GM12878 (cell line): Measurements from ENCODE around the gene TLR5. TPM values are rescaled to one million over a fixed set of nuclear protein-coding genes. Genes with fewer than 3 reads are reported as not detected.

Source experiments
- BHLHE40 ChIP-seq, 2 experiments: fragments of 450-650 bp in 1 of 2; IDR thresholded peaks; 2 replicates each; pipeline ENCODE4 v1.6.1; 2011 to 2017; ENCODE audit warnings: low read depth in 2 of 2, borderline replicate concordance in 1 of 2, improper control_type of control experiment in 1 of 2, low read length in 1 of 2, mild to moderate bottlenecking in 1 of 2
- CBX3 ChIP-seq: fragments of 200-600 bp; sonication (generic); IDR thresholded peaks from 2 replicates; pipeline ENCODE4 v1.6.1; 2016; ENCODE audit warnings: low read depth, borderline replicate concordance
- CEBPB ChIP-seq, 2 experiments: fragments of 150-350 bp in 1 of 2; IDR thresholded peaks; 2 replicates each; pipeline ENCODE4 v1.6.1; 2012 to 2014; ENCODE audit warnings: low read depth in 2 of 2, low read length in 2 of 2, borderline replicate concordance in 1 of 2, inconsistent platforms in 1 of 2
- CHD1 ChIP-seq: IDR thresholded peaks from 2 replicates; pipeline ENCODE4 v1.6.1; 2012; ENCODE audit warnings: low read depth, low read length, improper control_type of control experiment
- CHD4 ChIP-seq: fragments of 200-600 bp; sonication (generic); IDR thresholded peaks from 2 replicates; pipeline ENCODE4 v1.6.1; 2016; ENCODE audit warnings: mild to moderate bottlenecking
- E2F4 ChIP-seq: IDR thresholded peaks from 2 replicates; pipeline ENCODE4 v1.6.1; 2012; ENCODE audit warnings: low read depth, low read length, improper control_type of control experiment
- EP300 ChIP-seq, 2 experiments: fragments of 150-350 bp in 1 of 2; IDR thresholded peaks; 2 replicates each; pipeline ENCODE4 v1.6.1; 2011 to 2012; ENCODE audit warnings: low read depth in 2 of 2, low read length in 2 of 2, borderline replicate concordance in 1 of 2, improper control_type of control experiment in 1 of 2, inconsistent platforms in 1 of 2; ENCODE audit not compliant: control insufficient read depth in 1 of 2
- ETV6 ChIP-seq, 2 experiments: fragments of 450-650 bp in 1 of 2; IDR thresholded peaks in 1 of 2; conservative IDR thresholded peaks in 1 of 2; 2 replicates each; pipeline ENCODE4 v1.6.1; 2014; ENCODE audit warnings: antibody characterized with exemption in 1 of 2, borderline replicate concordance in 1 of 2, low read depth in 1 of 2, mild to moderate bottlenecking in 1 of 2, moderate library complexity in 1 of 2
- FOXK2 ChIP-seq: fragments of 450-650 bp; IDR thresholded peaks from 2 replicates; pipeline ENCODE4 v1.6.1; 2017; ENCODE audit warnings: mild to moderate bottlenecking, moderate library complexity
- FOXM1 ChIP-seq: IDR thresholded peaks from 2 replicates; pipeline ENCODE4 v1.6.1; 2012; ENCODE audit warnings: low read depth, mild to moderate bottlenecking, inconsistent platforms, low read length, moderate library complexity
- HCFC1 ChIP-seq: fragments of 150-350 bp; IDR thresholded peaks from 2 replicates; pipeline ENCODE4 v1.6.1; 2014; ENCODE audit warnings: low read length
- IKZF1 ChIP-seq: fragments of 450-650 bp; conservative IDR thresholded peaks from 2 replicates; pipeline ENCODE4 v1.6.1; 2017; ENCODE audit warnings: antibody characterized with exemption, mild to moderate bottlenecking
- IKZF2 ChIP-seq, 2 experiments: fragments of 450-650 bp; IDR thresholded peaks; 2 replicates each; pipeline ENCODE4 v1.6.1; 2017; ENCODE audit warnings: mild to moderate bottlenecking in 2 of 2, moderate library complexity in 2 of 2
- IRF3 ChIP-seq: fragments of 450-650 bp; IDR thresholded peaks from 2 replicates; pipeline ENCODE4 v1.6.1; 2014; ENCODE audit warnings: mild to moderate bottlenecking
- KAT2A ChIP-seq: conservative IDR thresholded peaks from 2 replicates; pipeline ENCODE4 v1.6.1; 2011; ENCODE audit warnings: low read depth, low read length; ENCODE audit not compliant: control insufficient read depth
- KDM1A ChIP-seq: fragments of 200-600 bp; sonication (generic); IDR thresholded peaks from 2 replicates; pipeline ENCODE4 v1.6.1; 2016; ENCODE audit warnings: borderline replicate concordance
- MEF2A ChIP-seq: IDR thresholded peaks from 2 replicates; pipeline ENCODE4 v1.6.1; 2011; ENCODE audit warnings: low read depth, mild to moderate bottlenecking, low read length, moderate library complexity; ENCODE audit not compliant: insufficient read depth
- MTA3 ChIP-seq: IDR thresholded peaks from 2 replicates; pipeline ENCODE4 v1.6.1; 2012; ENCODE audit warnings: low read length, inconsistent platforms, borderline replicate concordance
- NFYA ChIP-seq: IDR thresholded peaks from 2 replicates; pipeline ENCODE4 v1.6.1; 2011; ENCODE audit warnings: low read depth, mild to moderate bottlenecking, low read length, improper control_type of control experiment, borderline replicate concordance
- NRF1 ChIP-seq: conservative IDR thresholded peaks from 2 replicates; pipeline ENCODE4 v1.6.1; 2011; ENCODE audit warnings: mild to moderate bottlenecking, low read depth, low read length, improper control_type of control experiment
- POLR2AphosphoS5 ChIP-seq: IDR thresholded peaks from 2 replicates; pipeline ENCODE4 v1.6.1; 2011; ENCODE audit warnings: mild to moderate bottlenecking, low read length, inconsistent platforms
- SMARCA5 ChIP-seq: fragments of 450-650 bp; IDR thresholded peaks from 2 replicates; pipeline ENCODE4 v1.6.1; 2017; ENCODE audit warnings: mild to moderate bottlenecking
- SMC3 ChIP-seq: IDR thresholded peaks from 2 replicates; pipeline ENCODE4 v1.6.1; 2011; ENCODE audit warnings: low read length, improper control_type of control experiment, borderline replicate concordance
- SUPT20H ChIP-seq: IDR thresholded peaks from 2 replicates; pipeline ENCODE4 v1.6.1; 2011; ENCODE audit warnings: low read depth, mild to moderate bottlenecking, low read length, moderate library complexity, borderline replicate concordance; ENCODE audit not compliant: control insufficient read depth
- WRNIP1 ChIP-seq: IDR thresholded peaks from 2 replicates; pipeline ENCODE4 v1.6.1; 2011; ENCODE audit warnings: low read depth, low read length, improper control_type of control experiment, borderline replicate concordance
- YY1 ChIP-seq: IDR thresholded peaks from 2 replicates; pipeline ENCODE4 v1.6.1; 2011; ENCODE audit warnings: low read depth, mild to moderate bottlenecking, low read length
- ZNF207 ChIP-seq: fragments of 450-650 bp; IDR thresholded peaks from 2 replicates; pipeline ENCODE4 v1.6.1; 2014; ENCODE audit warnings: antibody characterized with exemption, mild to moderate bottlenecking, borderline replicate concordance
- ZNF274 ChIP-seq: IDR thresholded peaks from one replicate; pipeline ENCODE4 v1.8.0; 2011; ENCODE audit not compliant: insufficient read length, insufficient read depth
- ZNF384 ChIP-seq: IDR thresholded peaks from 2 replicates; pipeline ENCODE4 v1.6.1; 2012; ENCODE audit warnings: low read depth, mild to moderate bottlenecking, low read length, improper control_type of control experiment, borderline replicate concordance
- ZNF622 ChIP-seq: fragments of 450-650 bp; IDR thresholded peaks from 2 replicates; pipeline ENCODE4 v1.6.1; 2017; ENCODE audit warnings: mild to moderate bottlenecking, inconsistent platforms
- ZZZ3 ChIP-seq: IDR thresholded peaks from 2 replicates; pipeline ENCODE4 v1.6.1; 2011; ENCODE audit warnings: low read depth; ENCODE audit not compliant: control insufficient read depth, insufficient read length
- polyA plus RNA-seq, 11 experiments: library from polyadenylated mRNA; depleted of rRNA in 4 of 11; unstranded in 6 of 11; stranded (reverse) in 5 of 11; fragments of >200 nt; fragmentation: Nextera tagmentation in 4 of 11; fragmentation: Illumina TruSeq in 1 of 11; extraction: Ambion mirVana in 4 of 11; extraction: Trizol in 1 of 11; gene quantifications; 1 replicate in 1 of 11; 2 replicates in 10 of 11; pipeline versions ENCODE4 v1.2.1 to v1.2.3, GENCODE V29; 2011 to 2016; ENCODE audit warnings: inconsistent platforms in 2 of 11, missing spikeins in 2 of 11, low read depth in 1 of 11
- total RNA-seq, 4 experiments: library from RNA; depleted of rRNA in 3 of 4; stranded (reverse); fragments of >200 nt in 3 of 4; fragmentation: Illumina TruSeq in 1 of 4; extraction: Trizol in 1 of 4; gene quantifications; 2 replicates each; pipeline versions ENCODE4 v1.2.1 to v1.2.3, GENCODE V29; 2013 to 2021

Gene TLR5
- total and polyA plus RNA-seq, 10 of the 15 experiments (the other 5 are each of a cell fraction or from before 2014, with no cell fraction given), result 0.34 to 5.3 (median 0.79) TPM

GRCh38 chr1:223133824-223134435, 9.1 kb downstream of the TLR5 start (continued):
- TF ChIP-seq SUPT20H, result no peak
- TF ChIP-seq CBX3, result no peak
- TF ChIP-seq NFYA, result no peak
- TF ChIP-seq E2F4, result 0 out of 2 replicates have a peak, but pooled peaks have one; percentile 8
- TF ChIP-seq CEBPB (IDR thresholded peaks at IDR 0.05; ENCODE audit: borderline replicate concordance in 1 of 2, low read depth in 2 of 2, low read length in 2 of 2), result no peak
- no peak for TF ChIP-seq FOXM1
- TF ChIP-seq ETV6 (conservative IDR thresholded peaks at IDR 0.05 in 1 of 2, IDR thresholded peaks at IDR 0.05 in 1 of 2; ENCODE audit: borderline replicate concordance in 1 of 2, low read depth in 1 of 2), result no peak
- no peak for TF ChIP-seq MTA3
- TF ChIP-seq ZZZ3, result no peak
- TF ChIP-seq POLR2AphosphoS5, result no peak
- no peak for TF ChIP-seq CHD1
- no peak for TF ChIP-seq ZNF384
- no peak for TF ChIP-seq MEF2A
- no peak for TF ChIP-seq WRNIP1
- TF ChIP-seq SMC3, result peak; percentile 94
- TF ChIP-seq ZNF274, result no peak
- no peak for TF ChIP-seq ZNF622
- TF ChIP-seq NRF1, result no peak
- no peak for TF ChIP-seq HCFC1
- TF ChIP-seq KAT2A, result no peak
- no peak for TF ChIP-seq IKZF2 (IDR thresholded peaks at IDR 0.05)
- no peak for TF ChIP-seq ZNF207
- TF ChIP-seq FOXK2, result no peak
- TF ChIP-seq IKZF1, result no peak; the same call in none of the 2 replicates
- TF ChIP-seq YY1, result peak; percentile 64; the same call in 1 of the 2 replicates
- no peak for TF ChIP-seq BHLHE40 (IDR thresholded peaks at IDR 0.05; ENCODE audit: borderline replicate concordance in 1 of 2, low read depth in 2 of 2, low read length in 1 of 2)
- TF ChIP-seq IRF3, result no peak
- TF ChIP-seq SMARCA5, result peak; percentile 73; the same call in 1 of the 2 replicates
- TF ChIP-seq EP300 (IDR thresholded peaks at IDR 0.05; ENCODE audit: borderline replicate concordance in 1 of 2, control insufficient read depth in 1 of 2, low read depth in 2 of 2, low read length in 2 of 2), result no peak
- TF ChIP-seq CHD4, result no peak
- no peak for TF ChIP-seq KDM1A
